Muscle of leg (tissue), 11 donors: ENCODE results near the gene SGMS1. TPM values are rescaled to one million over a fixed set of nuclear protein-coding genes. Genes with fewer than 3 reads are reported as not detected.
"Not testable (repeated sequence)": the region's sequence is repeated elsewhere in the genome, so short reads cannot be mapped to it uniquely, and the experiment has no call there.

ENCODE experiments used
- DNase-seq: peaks from one replicate; pipeline ENCODE4 v3.0.0; 2013
- H3K27ac ChIP-seq: one replicate; pipeline ENCODE4 v1.5.1; 2013; ENCODE audit warnings: mild to moderate bottlenecking, low read length, control low read depth
- H3K27me3 ChIP-seq: one replicate; pipeline ENCODE4 v1.6.1; 2013; ENCODE audit warnings: low read length; ENCODE audit not compliant: control insufficient read depth, insufficient read depth
- H3K36me3 ChIP-seq: one replicate; pipeline ENCODE4 v1.6.1; 2013; ENCODE audit warnings: low read length; ENCODE audit not compliant: control insufficient read depth, insufficient read depth
- H3K4me1 ChIP-seq: one replicate; pipeline ENCODE4 v1.6.1; 2013; ENCODE audit warnings: low read length; ENCODE audit not compliant: control insufficient read depth, insufficient read depth
- H3K4me3 ChIP-seq: one replicate; pipeline ENCODE4 v1.5.1; 2013; ENCODE audit warnings: low read length, control low read depth
- H3K9me3 ChIP-seq: replicated peaks from 2 replicates; pipeline ENCODE4 v1.6.1; 2013; ENCODE audit warnings: low read depth, low read length; ENCODE audit not compliant: control insufficient read depth
- WGBS: methylation state at CpG from one replicate; pipeline ENCODE4 v1.1.5; 2013; ENCODE audit warnings: missing lambda C conversion rate; ENCODE audit not compliant: insufficient coverage; 5-methylcytosine and 5-hydroxymethylcytosine counted together
- polyA plus RNA-seq, 8 donors: library from polyadenylated mRNA; unstranded; fragments of 120-200 nt; gene quantifications; one replicate each; pipeline versions ENCODE4 v1.2.1 to v1.2.3, GENCODE V29; 2013; ENCODE audit warnings: inconsistent platforms in 1 of 8, low replicate concordance in 1 of 8; ENCODE audit not compliant: insufficient read length in 8 of 8, insufficient read depth in 1 of 8
- total RNA-seq: library from RNA; stranded (reverse); fragments of 120-200 nt; gene quantifications from one replicate; pipeline ENCODE4 v1.2.4, GENCODE V29; 2013

The SGMS1 gene
- total and polyA plus RNA-seq, 9 donors: 18.2 to 30.5 (median 23.0) TPM

DNA sequence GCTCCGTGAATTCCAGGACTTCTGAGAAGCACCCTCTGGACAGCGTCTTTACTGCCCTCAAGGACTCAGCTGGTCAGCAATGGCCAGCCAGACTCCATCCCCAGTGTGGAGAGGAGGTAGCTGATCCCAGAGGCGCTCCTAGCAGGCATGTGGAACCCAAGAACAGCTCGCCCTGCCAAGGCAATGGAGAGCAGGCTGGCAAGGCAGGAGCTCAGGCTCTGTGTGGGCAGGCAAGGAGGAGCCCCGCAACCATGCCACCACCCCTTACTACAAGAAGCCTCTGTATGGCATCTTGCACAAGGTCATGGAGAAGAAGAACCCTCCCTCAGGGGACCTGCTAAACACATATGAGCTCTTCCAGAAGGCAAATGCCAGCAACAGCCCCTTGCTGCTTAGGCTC lies 34.4 kb upstream of the SGMS1 start:
- H3K4me3 ChIP-seq: no peak overlapping the region
- H3K27me3 ChIP-seq: no peaks in the 10 kb centered on the region
- 100% methylated on average over 1 of the region's 5 CpGs for WGBS
- H3K4me1 ChIP-seq: peaks cover 5% of the 10 kb centered on the region
- DNase-seq: no peak
- no peaks in the 10 kb centered on the region for H3K36me3 ChIP-seq
- no peaks in the 10 kb centered on the region for H3K9me3 ChIP-seq
- H3K27ac ChIP-seq: no peak overlapping the region

DNA sequence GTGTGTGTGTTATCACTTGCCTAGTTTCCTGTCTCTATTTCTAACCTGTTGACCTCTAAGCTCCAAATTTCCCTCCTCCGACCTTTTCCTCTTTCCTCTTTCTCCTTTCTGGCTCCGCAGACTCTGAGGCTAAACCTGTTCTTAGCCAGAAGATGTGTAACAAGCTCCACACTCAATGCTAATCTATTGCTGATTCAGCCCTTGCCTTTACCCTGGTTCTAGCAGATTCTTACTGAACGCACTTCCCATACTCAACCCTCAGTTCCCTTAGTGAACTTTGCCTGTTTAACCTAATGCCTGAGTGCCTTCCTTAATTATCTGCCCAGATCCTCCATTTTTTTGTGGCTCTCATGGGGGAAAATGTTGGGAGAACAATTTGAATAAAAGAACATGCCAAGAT lies 30.0 kb upstream of the SGMS1 start:
- Histone ChIP-seq H3K36me3 (no peaks in the 10 kb centered on the region), H3K4me3 (no peak overlapping the region), H3K4me1 (peaks cover 5% of the 10 kb centered on the region), H3K9me3 (no peaks in the 10 kb centered on the region), H3K27me3 (no peaks in the 10 kb centered on the region), H3K27ac (peak overlapping the region; percentile 59)
- DNase-seq: peak; percentile 29
- 22% methylated on average over 2 of the region's 3 CpGs for WGBS

DNA sequence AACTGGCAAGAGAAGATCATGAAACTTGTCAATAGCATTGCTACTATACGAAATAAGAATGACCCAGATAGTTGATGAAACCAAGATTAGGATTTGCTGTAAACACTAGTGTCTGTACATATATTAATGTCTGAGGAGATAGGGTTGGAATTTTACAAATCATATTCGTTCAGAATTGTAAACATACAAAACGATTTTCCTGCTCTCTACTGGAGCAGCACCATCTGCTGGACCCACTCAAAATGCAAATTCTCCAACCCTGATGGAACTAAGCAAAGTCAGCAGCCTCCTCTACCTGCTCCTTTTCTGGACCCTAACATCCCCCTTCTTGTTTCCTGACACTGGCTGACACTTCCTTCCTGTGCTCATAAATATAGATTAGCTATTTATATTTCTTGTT lies 29.4 kb upstream of the SGMS1 start:
- peak; percentile 64 for DNase-seq
- Histone ChIP-seq H3K27ac (no peak overlapping the region), H3K4me1 (peaks cover 5% of the 10 kb centered on the region), H3K4me3 (no peak overlapping the region), H3K9me3 (no peaks in the 10 kb centered on the region), H3K36me3 (no peaks in the 10 kb centered on the region), H3K27me3 (no peaks in the 10 kb centered on the region)
- no CpG with 5 or more reads among the region's 3 CpGs for WGBS

DNA sequence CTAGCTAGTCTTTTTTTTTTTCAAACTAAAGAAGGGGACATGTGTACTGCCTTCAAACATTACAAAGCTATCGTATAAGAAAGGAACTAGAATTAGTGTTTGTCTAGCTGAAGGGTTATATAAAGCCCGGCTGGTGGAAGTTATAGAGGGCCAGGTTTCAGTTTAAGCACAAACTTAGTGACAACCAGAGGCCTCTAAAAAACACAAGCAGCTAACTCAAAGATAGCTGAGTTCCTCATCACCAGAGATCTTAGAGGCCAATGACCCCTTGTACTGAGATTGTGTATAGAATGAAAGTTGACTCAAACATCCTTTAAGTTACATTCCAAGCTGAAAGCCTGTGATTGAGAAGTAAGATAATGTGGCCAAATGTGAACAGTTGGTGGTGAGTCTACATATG lies 28.1 kb upstream of the SGMS1 start:
- H3K4me1 ChIP-seq: peaks cover 5% of the 10 kb centered on the region
- WGBS: no CpG with 5 or more reads among the region's 2 CpGs
- H3K4me3 ChIP-seq: no peak overlapping the region
- H3K27me3 ChIP-seq: no peaks in the 10 kb centered on the region
- no peak overlapping the region for H3K27ac ChIP-seq
- DNase-seq: no peak
- no peaks in the 10 kb centered on the region for H3K9me3 ChIP-seq
- H3K36me3 ChIP-seq: no peaks in the 10 kb centered on the region

DNA sequence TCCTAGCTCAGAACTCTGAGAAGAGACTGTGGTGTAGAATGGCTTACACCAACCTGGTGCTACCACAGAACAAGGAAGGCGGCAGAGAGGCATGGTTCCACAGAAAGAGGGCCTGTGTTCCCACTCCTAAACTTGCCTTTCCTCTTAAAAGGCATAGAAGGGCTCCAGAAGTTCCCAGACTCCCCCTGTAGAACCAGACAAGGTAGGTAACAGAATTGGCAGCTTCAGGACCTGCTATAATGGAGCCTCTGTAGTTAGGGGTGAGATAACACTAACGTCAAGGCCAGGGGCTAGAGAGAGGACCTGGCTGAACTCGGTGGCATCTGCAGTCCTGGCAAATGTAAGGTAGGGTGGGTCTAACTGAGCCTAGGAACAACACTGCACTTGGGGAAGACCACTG lies 26.7 kb upstream of the SGMS1 start:
- DNase-seq: no peak
- Histone ChIP-seq H3K4me1 (peaks cover 5% of the 10 kb centered on the region), H3K9me3 (no peaks in the 10 kb centered on the region), H3K4me3 (no peak overlapping the region), H3K27me3 (no peaks in the 10 kb centered on the region), H3K36me3 (no peaks in the 10 kb centered on the region), H3K27ac (no peak overlapping the region)
- WGBS: 84% methylated on average over 2 of the region's 3 CpGs

DNA sequence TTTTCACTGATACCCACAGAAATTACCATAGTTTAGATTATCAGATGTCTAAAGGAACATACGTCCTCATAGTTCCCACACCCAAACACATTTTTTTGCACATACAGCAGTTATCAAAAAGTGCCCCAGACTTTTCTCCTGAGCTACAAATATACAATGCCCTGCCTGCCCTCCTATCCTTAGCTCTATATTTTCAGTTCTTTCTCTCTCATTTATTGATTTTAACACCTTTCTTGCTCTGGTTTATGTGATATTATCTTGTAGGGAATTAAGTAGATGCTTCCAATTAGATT lies 25.1 kb upstream of the SGMS1 start:
- no peak overlapping the region for H3K27ac ChIP-seq
- no peaks in the 10 kb centered on the region for H3K36me3 ChIP-seq
- H3K4me1 ChIP-seq: no peaks in the 10 kb centered on the region
- no peaks in the 10 kb centered on the region for H3K9me3 ChIP-seq
- no peak for DNase-seq
- 33% methylated on average over 1 of the region's 1 CpG for WGBS
- H3K4me3 ChIP-seq: no peak overlapping the region
- no peaks in the 10 kb centered on the region for H3K27me3 ChIP-seq

DNA sequence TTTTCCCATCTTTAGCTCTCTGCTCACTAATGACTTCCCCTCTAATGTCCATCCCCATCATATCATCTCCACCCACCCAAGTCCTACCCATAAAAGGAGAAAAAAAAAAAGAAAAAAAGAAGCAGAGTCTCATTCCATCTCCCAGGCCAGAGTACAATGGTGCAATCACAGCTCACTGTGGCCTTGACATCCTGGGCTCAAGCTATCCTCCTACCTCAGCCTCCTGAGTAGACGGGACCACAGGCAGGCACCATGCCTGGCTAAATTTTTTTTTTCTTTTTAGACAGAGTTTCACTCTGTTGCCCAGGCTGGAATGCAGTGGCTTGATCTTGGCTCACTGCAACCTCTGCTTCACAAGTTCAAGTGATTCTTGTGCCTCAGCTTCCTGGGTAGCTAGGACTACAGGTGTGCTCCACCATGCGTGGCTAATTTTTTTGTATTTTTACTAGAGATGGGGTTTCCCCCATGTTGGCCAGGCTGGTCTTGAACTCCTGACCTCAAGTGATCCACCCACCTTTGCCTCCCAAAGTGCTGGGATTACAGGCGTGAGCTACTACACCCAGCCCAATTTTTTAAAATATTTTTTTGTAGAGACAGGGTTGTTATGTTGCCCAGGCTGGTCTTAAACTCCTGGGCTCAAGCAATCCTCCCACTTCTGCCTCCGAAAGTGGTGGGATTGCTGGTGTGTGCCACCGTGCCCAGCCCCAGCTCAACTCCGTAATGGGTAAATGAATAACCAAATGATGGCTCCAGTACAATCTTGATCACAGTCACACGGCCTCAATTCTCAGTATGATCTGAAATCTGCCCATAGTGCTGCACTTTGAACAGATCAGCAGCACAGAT lies 24.6 kb upstream of the SGMS1 start:
- Histone ChIP-seq H3K27me3 (no peaks in the 10 kb centered on the region), H3K9me3 (no peaks in the 10 kb centered on the region), H3K27ac (no peak overlapping the region), H3K4me3 (no peak overlapping the region), H3K4me1 (no peaks in the 10 kb centered on the region), H3K36me3 (no peaks in the 10 kb centered on the region)
- 87% methylated on average over 3 of the region's 7 CpGs for WGBS
- DNase-seq: no peak

DNA sequence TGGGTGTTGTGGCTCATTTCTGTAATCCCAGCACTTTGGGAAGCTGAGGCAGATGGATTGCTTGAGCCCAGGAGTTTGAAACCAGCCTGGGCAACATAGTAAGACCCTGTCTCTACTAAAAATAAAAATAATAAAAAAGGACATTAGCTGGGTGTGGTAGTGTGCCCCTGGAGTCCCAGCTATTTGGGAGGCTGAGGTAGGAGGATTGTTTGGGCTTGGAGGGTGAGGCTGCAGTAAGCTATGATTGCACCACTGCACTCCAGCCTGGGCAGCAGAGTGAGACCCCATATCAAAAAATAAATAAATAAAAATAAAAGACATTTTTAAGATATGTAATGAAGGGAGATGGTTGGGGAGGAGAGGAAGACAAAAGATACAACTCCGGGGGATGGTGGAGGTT lies 23.6 kb upstream of the SGMS1 start:
- 100% methylated on average over 1 of the region's 1 CpG for WGBS
- not testable (repeated sequence) for H3K27ac ChIP-seq, DNase-seq, H3K36me3 ChIP-seq, H3K4me1 ChIP-seq, H3K4me3 ChIP-seq, H3K27me3 ChIP-seq, H3K9me3 ChIP-seq

DNA sequence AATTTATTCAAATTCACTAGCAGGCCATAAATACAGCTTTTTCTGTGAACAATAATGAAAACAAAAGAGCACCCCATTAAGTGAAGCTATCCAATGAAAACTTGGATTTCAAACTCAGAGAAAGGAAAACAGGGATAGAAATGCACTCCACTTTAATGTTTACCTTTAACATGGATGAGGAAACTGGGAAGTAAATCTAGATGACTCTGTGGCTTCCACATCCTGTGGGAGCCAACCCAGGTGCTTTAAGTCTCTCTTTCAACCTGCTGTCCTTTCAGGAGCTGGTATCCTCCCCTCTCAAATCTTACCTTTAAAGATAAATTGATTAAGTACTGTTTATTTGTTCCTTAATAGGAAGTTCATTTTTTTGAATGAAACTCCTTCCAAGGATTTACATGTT lies 21.5 kb upstream of the SGMS1 start:
- Histone ChIP-seq H3K9me3 (no peaks in the 10 kb centered on the region), H3K4me1 (no peaks in the 10 kb centered on the region)
- no peak for DNase-seq

DNA sequence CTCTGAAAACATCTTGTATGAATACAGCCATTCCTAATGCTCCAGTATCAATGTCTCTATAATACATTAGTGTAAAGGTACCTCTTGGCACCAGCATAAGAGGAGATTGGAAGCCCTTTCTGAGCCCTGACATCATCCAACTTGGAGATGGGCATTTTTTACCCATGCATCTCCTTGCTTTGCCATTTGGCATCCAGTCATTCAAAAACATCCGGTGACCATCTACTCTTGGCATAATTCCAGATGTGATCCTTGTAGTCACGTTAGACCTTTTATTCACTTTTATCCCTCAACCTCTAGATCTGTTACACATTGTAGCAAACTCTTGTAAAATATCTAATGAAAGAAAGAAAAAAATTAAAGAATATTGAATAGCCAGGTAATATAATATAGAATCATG lies 17.9 kb upstream of the SGMS1 start:
- no peak overlapping the region for H3K27ac ChIP-seq
- H3K4me3 ChIP-seq: no peak overlapping the region
- H3K27me3 ChIP-seq: no peaks in the 10 kb centered on the region
- DNase-seq: no peak
- H3K36me3 ChIP-seq: no peaks in the 10 kb centered on the region
- 29% methylated on average over 1 of the region's 2 CpGs for WGBS
- H3K4me1 ChIP-seq: no peaks in the 10 kb centered on the region
- H3K9me3 ChIP-seq: no peaks in the 10 kb centered on the region

More for the DNA sequence above, 21.5 kb upstream of the SGMS1 start:
- Histone ChIP-seq H3K36me3 (no peaks in the 10 kb centered on the region), H3K4me3 (no peak overlapping the region), H3K27ac (no peak overlapping the region), H3K27me3 (no peaks in the 10 kb centered on the region)

DNA sequence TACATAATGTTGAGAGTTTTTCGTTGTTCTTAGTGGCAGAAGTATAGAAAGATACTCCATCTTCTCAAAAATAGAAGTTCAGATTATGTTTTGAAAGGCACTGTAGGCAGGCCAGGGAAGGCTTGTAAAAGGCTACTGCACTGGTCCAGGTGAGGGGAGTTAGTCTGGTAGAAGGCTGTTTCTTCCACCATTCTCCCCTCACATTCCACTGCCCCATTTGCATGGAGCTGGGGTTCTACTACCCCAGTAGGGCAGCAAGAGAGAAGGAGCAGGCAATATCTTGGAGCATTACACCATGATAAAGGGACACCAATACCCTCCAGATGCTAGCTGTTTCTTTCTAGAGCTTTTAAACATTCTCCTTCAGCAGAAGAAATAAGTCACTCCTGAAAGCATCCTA lies 16.5 kb upstream of the SGMS1 start:
- DNase-seq: no peak
- WGBS: no CpG with 5 or more reads among the region's 1 CpG
- Histone ChIP-seq H3K36me3 (no peaks in the 10 kb centered on the region), H3K27me3 (no peaks in the 10 kb centered on the region), H3K4me1 (no peaks in the 10 kb centered on the region), H3K27ac (no peak overlapping the region), H3K4me3 (no peak overlapping the region), H3K9me3 (no peaks in the 10 kb centered on the region)
